IMR-90 (cell line): ENCODE data around the gene SORBS1. TPM values are rescaled to one million over a fixed set of nuclear protein-coding genes. Genes with fewer than 3 reads are reported as not detected.
A peak's percentile ranks its signal among the peaks of the same experiment; 100 is the strongest.

Experiments used
- ATAC-seq: fragments of 200-7000 bp; cut with Tn5 transposase; 2 replicates; pipeline ENCODE4 v1.9.1; 2020; ENCODE audit warnings: low read depth, mild to moderate bottlenecking, moderate library complexity
- BruUV-seq: library from RNA; stranded (reverse); fragments of 400-500 nt; replicated peaks from 2 replicates; lab custom pipeline; 2021; lab: Mats Ljungman, UMichigan
- CTCF ChIA-PET: fragments of 300-600 bp; formaldehyde crosslinking; extraction: SDS; loops from one replicate; lab custom pipeline; 2021; ENCODE audit warnings: antibody characterized with exemption; lab: Yijun Ruan, JAX
- POLR2A ChIA-PET: fragments of 300-600 bp; sonication (Branson Sonifier 250); formaldehyde crosslinking; loops from one replicate; lab custom pipeline; 2022; ENCODE audit warnings: antibody characterized with exemption; ENCODE audit not compliant: unreplicated experiment; lab: Charles Lee
- DNase-seq: peaks from one replicate; pipeline ENCODE4 v3.0.0; 2013
- H2AFZ ChIP-seq: replicated peaks from 2 replicates; pipeline ENCODE3; 2013; ENCODE audit warnings: low read length, mild to moderate bottlenecking; ENCODE audit not compliant: poor library complexity
- H2AK5ac ChIP-seq: 2 replicates; pipeline ENCODE4 v1.6.1; 2013; ENCODE audit warnings: low read depth, low read length, inconsistent platforms
- H2AK9ac ChIP-seq: replicated peaks from 2 replicates; pipeline ENCODE3; 2013; ENCODE audit warnings: mild to moderate bottlenecking, low read depth, low read length, moderate library complexity; ENCODE audit not compliant: poor library complexity
- H2BK120ac ChIP-seq: 2 replicates; pipeline ENCODE4 v1.6.1; 2013; ENCODE audit warnings: low read depth, low read length, inconsistent platforms
- H2BK15ac ChIP-seq: 3 replicates; pipeline ENCODE4 v1.6.1; 2013; ENCODE audit warnings: low read depth, low read length, inconsistent platforms
- H2BK20ac ChIP-seq: 2 replicates; pipeline ENCODE4 v1.6.1; 2013; ENCODE audit warnings: low read depth, mild to moderate bottlenecking, inconsistent platforms, low read length, moderate library complexity
- H2BK5ac ChIP-seq: 2 replicates; pipeline ENCODE4 v1.6.1; 2013; ENCODE audit warnings: mild to moderate bottlenecking, low read depth, low read length, inconsistent platforms; ENCODE audit not compliant: poor library complexity, severe bottlenecking
- H3K14ac ChIP-seq: replicated peaks from 2 replicates; pipeline ENCODE4 v1.6.1; 2013; ENCODE audit warnings: low read depth, low read length, inconsistent platforms
- H3K18ac ChIP-seq: 2 replicates; pipeline ENCODE4 v1.6.1; 2013; ENCODE audit warnings: low read depth, low read length, control low read depth
- H3K23ac ChIP-seq: 2 replicates; pipeline ENCODE4 v1.6.1; 2013; ENCODE audit warnings: low read depth, low read length, inconsistent platforms
- H3K27ac ChIP-seq: 2 replicates; pipeline ENCODE4 v1.5.1; 2013; ENCODE audit warnings: mild to moderate bottlenecking, control low read depth, low read length; ENCODE audit not compliant: insufficient read depth
- H3K27me3 ChIP-seq: 2 replicates; pipeline ENCODE4 v1.6.1; 2013; ENCODE audit warnings: low read length; ENCODE audit not compliant: control insufficient read depth, insufficient read depth
- H3K36me3 ChIP-seq: 2 replicates; pipeline ENCODE4 v1.6.1; 2013; ENCODE audit warnings: low read length, mixed read lengths; ENCODE audit not compliant: control insufficient read depth, insufficient read depth
- H3K4ac ChIP-seq: 2 replicates; pipeline ENCODE4 v1.6.1; 2013; ENCODE audit warnings: low read depth, low read length, inconsistent platforms
- H3K4me1 ChIP-seq: 2 replicates; pipeline ENCODE4 v1.6.1; 2013; ENCODE audit warnings: low read length, mixed read lengths; ENCODE audit not compliant: control insufficient read depth, insufficient read depth
- H3K4me2 ChIP-seq: 2 replicates; pipeline ENCODE4 v1.6.1; 2013; ENCODE audit warnings: low read depth, mild to moderate bottlenecking, control low read depth, low read length, moderate library complexity
- H3K4me3 ChIP-seq: 2 replicates; pipeline ENCODE4 v1.5.1; 2013; ENCODE audit warnings: low read depth, mild to moderate bottlenecking, control low read depth, low read length, moderate library complexity; ENCODE audit not compliant: insufficient read depth
- H3K56ac ChIP-seq: 2 replicates; pipeline ENCODE4 v1.6.1; 2013; ENCODE audit warnings: low read length, inconsistent platforms; ENCODE audit not compliant: insufficient read depth; ENCODE audit errors: extremely low read depth
- H3K79me1 ChIP-seq, 2 experiments: 2 replicates each; pipeline ENCODE4 v1.6.1; 2013; ENCODE audit warnings: low read length in 2 of 2, inconsistent platforms in 1 of 2, low read depth in 1 of 2
- H3K9ac ChIP-seq: 2 replicates; pipeline ENCODE4 v1.6.1; 2013; ENCODE audit warnings: low read depth, low read length, control low read depth
- H3K9me1 ChIP-seq: 2 replicates; pipeline ENCODE4 v1.6.1; 2013; ENCODE audit warnings: low read length, inconsistent platforms; ENCODE audit not compliant: insufficient read depth
- H3K9me3 ChIP-seq: 2 replicates; pipeline ENCODE4 v1.6.1; 2013; ENCODE audit warnings: low read length; ENCODE audit not compliant: control insufficient read depth, insufficient read depth
- H4K20me1 ChIP-seq: 2 replicates; pipeline ENCODE4 v1.6.1; 2013; ENCODE audit warnings: low read length, inconsistent platforms; ENCODE audit not compliant: insufficient read depth
- H4K5ac ChIP-seq: 2 replicates; pipeline ENCODE4 v1.6.1; 2013; ENCODE audit warnings: mild to moderate bottlenecking, low read depth, low read length, control low read depth
- H4K8ac ChIP-seq, 2 experiments: 2 replicates each; pipeline ENCODE4 v1.6.1; 2013; ENCODE audit warnings: low read depth in 2 of 2, low read length in 2 of 2, control low read depth in 1 of 2, inconsistent platforms in 1 of 2
- H4K91ac ChIP-seq: 2 replicates; pipeline ENCODE4 v1.6.1; 2013; ENCODE audit warnings: low read depth, low read length, inconsistent platforms; ENCODE audit not compliant: insufficient read depth
- RCOR1 ChIP-seq: IDR thresholded peaks from 2 replicates; pipeline ENCODE4 v1.6.1; 2012; ENCODE audit warnings: mild to moderate bottlenecking, low read length, improper control_type of control experiment; ENCODE audit not compliant: insufficient replicate concordance
- WGBS, 2 experiments: methylation state at CpG; one replicate each; pipeline versions ENCODE4 v1.1.5 to v1.1.7; 2013; ENCODE audit warnings: missing lambda C conversion rate in 2 of 2; ENCODE audit not compliant: insufficient read length in 1 of 2; ENCODE audit errors: extremely low coverage in 2 of 2; 5-methylcytosine and 5-hydroxymethylcytosine counted together
- dilution Hi-C: fragments of 300-500 bp; cut with HindIII; formaldehyde crosslinking; loops from one replicate; pipeline ENCODE4 v1.14.3; 2018; ENCODE audit warnings: low sequenced_read_pairs; ENCODE audit not compliant: unreplicated experiment
- in situ Hi-C: fragments of 300-500 bp; cut with MboI; formaldehyde crosslinking; loops from 3 replicates; pipeline ENCODE4 v1.14.3; 2019; ENCODE audit warnings: low sequenced_read_pairs, inconsistent platforms, mixed read lengths
- intact Hi-C: fragments of 100-400 bp; cut with micrococcal nuclease; formaldehyde crosslinking; loops from 2 replicates; pipeline ENCODE4 v1.10.0; 2022
- polyA plus RNA-seq, 3 experiments: library from polyadenylated mRNA; depleted of rRNA; stranded (reverse); fragments of >200 nt; gene quantifications; 2 replicates each; pipeline ENCODE4 v1.2.3, GENCODE V29; 2012; ENCODE audit warnings: low replicate concordance in 1 of 3
- total RNA-seq: library from RNA; depleted of rRNA; stranded (reverse); fragments of >200 nt; gene quantifications from 2 replicates; pipeline ENCODE4 v1.2.3, GENCODE V29; 2012
- TF ChIP-seq, protein P1 (sequence below): conservative IDR thresholded peaks from 2 replicates; pipeline ENCODE4 v1.5.1; 2012; ENCODE audit warnings: mild to moderate bottlenecking, low read depth, low read length, improper control_type of control experiment

SORBS1 gene
- total and polyA plus RNA-seq, 2 of the 4 experiments (the other 2 are of a cell fraction): 0.18 to 0.32 TPM

DNA sequence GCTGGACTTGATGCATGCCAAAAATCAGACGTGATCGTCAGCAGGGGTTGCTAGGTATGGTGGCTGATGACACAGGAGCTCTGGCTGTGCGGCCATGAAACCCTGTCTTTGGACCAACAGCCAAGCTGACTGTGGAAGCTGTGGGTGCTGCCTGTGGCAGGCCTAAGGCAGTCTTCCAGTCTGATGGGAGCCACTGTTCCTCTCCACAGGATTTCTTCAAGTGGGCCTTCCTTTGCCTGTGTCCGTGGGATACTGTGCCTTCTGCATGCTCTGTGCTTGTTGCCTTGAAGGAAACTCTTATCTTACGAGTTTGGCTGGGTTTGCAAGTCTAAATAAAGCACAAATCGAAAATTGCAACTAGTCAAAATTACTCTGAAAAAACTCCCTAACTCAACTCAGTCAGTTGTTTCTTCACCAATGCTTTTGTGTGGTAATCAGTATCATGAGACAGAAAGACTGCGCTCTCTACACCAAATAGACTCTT is 168.4 kb downstream of the SORBS1 start:
- dilution Hi-C loops (no loop called here), in situ Hi-C loops (no loop called here), intact Hi-C loops (no loop called here)
- H4K20me1 ChIP-seq: no peaks in the 10 kb centered on the region
- no peak overlapping the region for H3K56ac ChIP-seq
- no peak overlapping the region for H3K27ac ChIP-seq
- no peak overlapping the region for H3K9ac ChIP-seq
- no TSS peak for BruUV-seq
- no peak overlapping the region for H3K18ac ChIP-seq
- no peaks in the 10 kb centered on the region for H3K4me1 ChIP-seq
- no peak overlapping the region for H4K5ac ChIP-seq
- no peak overlapping the region for H3K4me3 ChIP-seq
- no peaks in the 10 kb centered on the region for H3K9me3 ChIP-seq
- POLR2A ChIA-PET: no interaction called here
- no peak overlapping the region for H2BK20ac ChIP-seq
- no peak overlapping the region for H3K4ac ChIP-seq
- H3K79me1 ChIP-seq: no peaks in the 10 kb centered on the region
- H2AK9ac ChIP-seq: no peak overlapping the region
- no peak overlapping the region for H2BK120ac ChIP-seq
- H4K91ac ChIP-seq: no peak overlapping the region
- CTCF ChIA-PET: interaction anchor here (1.3 to 1.7 kb wide), 3 partner anchors 18 to 150 kb away, joined by 3 to 7 read pairs (median 3); no protein-coding TSS in a partner anchor
- no peaks in the 10 kb centered on the region for H3K36me3 ChIP-seq
- ATAC-seq (no peak), DNase-seq (no peak)
- 74% methylated on average over 3 of the region's 7 CpGs; no CpG with 5 or more reads in 1 of the 2 experiments for WGBS, 2 experiments
- H3K27me3 ChIP-seq: no peaks in the 10 kb centered on the region
- H2BK5ac ChIP-seq: no peak overlapping the region
- peak overlapping the region; percentile 8 for H2AFZ ChIP-seq
- no peak for TF ChIP-seq RCOR1
- TF ChIP-seq, protein P1, sequence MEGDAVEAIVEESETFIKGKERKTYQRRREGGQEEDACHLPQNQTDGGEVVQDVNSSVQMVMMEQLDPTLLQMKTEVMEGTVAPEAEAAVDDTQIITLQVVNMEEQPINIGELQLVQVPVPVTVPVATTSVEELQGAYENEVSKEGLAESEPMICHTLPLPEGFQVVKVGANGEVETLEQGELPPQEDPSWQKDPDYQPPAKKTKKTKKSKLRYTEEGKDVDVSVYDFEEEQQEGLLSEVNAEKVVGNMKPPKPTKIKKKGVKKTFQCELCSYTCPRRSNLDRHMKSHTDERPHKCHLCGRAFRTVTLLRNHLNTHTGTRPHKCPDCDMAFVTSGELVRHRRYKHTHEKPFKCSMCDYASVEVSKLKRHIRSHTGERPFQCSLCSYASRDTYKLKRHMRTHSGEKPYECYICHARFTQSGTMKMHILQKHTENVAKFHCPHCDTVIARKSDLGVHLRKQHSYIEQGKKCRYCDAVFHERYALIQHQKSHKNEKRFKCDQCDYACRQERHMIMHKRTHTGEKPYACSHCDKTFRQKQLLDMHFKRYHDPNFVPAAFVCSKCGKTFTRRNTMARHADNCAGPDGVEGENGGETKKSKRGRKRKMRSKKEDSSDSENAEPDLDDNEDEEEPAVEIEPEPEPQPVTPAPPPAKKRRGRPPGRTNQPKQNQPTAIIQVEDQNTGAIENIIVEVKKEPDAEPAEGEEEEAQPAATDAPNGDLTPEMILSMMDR: no peak
- no peak overlapping the region for H3K14ac ChIP-seq
- H3K4me2 ChIP-seq: no peak overlapping the region
- H3K23ac ChIP-seq: no peak overlapping the region
- no peak overlapping the region for H2AK5ac ChIP-seq
- H4K8ac ChIP-seq: no peak overlapping the region
- H3K9me1 ChIP-seq: no peaks in the 10 kb centered on the region
- H2BK15ac ChIP-seq: no peak overlapping the region
